CD4-positive, alpha-beta T cell treated with Interleukin-6 at 100 ng/mL for 8 hours (primary cell): Measurements from ENCODE around the gene SHC2.

ENCODE experiments used
- DNase-seq: peaks from one replicate; pipeline ENCODE4 v3.0.0-alpha.2; 2020; ENCODE audit warnings: mixed read lengths, low spot score

The SHC2 gene

GRCh38 chr19:460877-461720, at the start of gene SHC2:
Gene SHC2, minus strand, starts transcription at chr19:461033. Its CDS starts 37 bp downstream, at chr19:460996.
- DNase-seq = no peak

GRCh38 chr19:508204-509150, 47.6 kb upstream of the SHC2 start:
- DNase-seq = no peak

- peak; percentile 69 for DNase-seq
Observed at GRCh38 chr19:507286-508203, 46.7 kb upstream of the SHC2 start, which contains the start of gene TPGS1. Gene TPGS1, plus strand, starts transcription at chr19:507497. Its CDS starts 10 bp downstream, at chr19:507507.

GRCh38 chr19:506404-507285, 45.8 kb upstream of the SHC2 start:
- peak; percentile 98 for DNase-seq

GRCh38 chr19:504616-505015, 43.8 kb upstream of the SHC2 start:
- DNase-seq = no peak

GRCh38 chr19:501646-502045, 40.8 kb upstream of the SHC2 start:
- no peak for DNase-seq

GRCh38 chr19:498977-499623, 38.3 kb upstream of the SHC2 start:
- no peak for DNase-seq

- DNase-seq = no peak
Observed at GRCh38 chr19:498511-498891, 37.7 kb upstream of the SHC2 start.

GRCh38 chr19:497869-498510, 37.2 kb upstream of the SHC2 start:
- DNase-seq = no peak

GRCh38 chr19:497491-497868, 36.6 kb upstream of the SHC2 start:
- DNase-seq = no peak

GRCh38 chr19:496986-497385, 36.2 kb upstream of the SHC2 start:
- no peak for DNase-seq

GRCh38 chr19:496112-496665, 35.4 kb upstream of the SHC2 start, which contains the start of gene MADCAM1:
Gene MADCAM1, plus strand, starts transcription at chr19:496486. Its CDS starts 14 bp downstream, at chr19:496500.
- no peak for DNase-seq

GRCh38 chr19:495402-496111, 34.7 kb upstream of the SHC2 start:
- no peak for DNase-seq

GRCh38 chr19:495081-495401, 34.2 kb upstream of the SHC2 start:
- DNase-seq = no peak

GRCh38 chr19:494171-495080, 33.6 kb upstream of the SHC2 start:
- DNase-seq = no peak

GRCh38 chr19:493391-494170, 32.7 kb upstream of the SHC2 start:
- no peak for DNase-seq

- no peak for DNase-seq
Observed at GRCh38 chr19:492091-492531, 31.3 kb upstream of the SHC2 start.
